Measurements from ENCODE around the gene PTGFRN.

Gene PTGFRN

GRCh38 chr1:116944613-116945012 lies 34.9 kb downstream of the PTGFRN start:
- DNase-seq, result no peak

- no peak for DNase-seq
Measured at GRCh38 chr1:116945421-116945820, 35.7 kb downstream of the PTGFRN start.

GRCh38 chr1:116945996-116946395 lies 36.3 kb downstream of the PTGFRN start:
- no peak for DNase-seq

- no peak for DNase-seq
Measured at GRCh38 chr1:116947092-116947860, 37.6 kb downstream of the PTGFRN start.

- DNase-seq, result no peak
Measured at GRCh38 chr1:116948046-116948445, 38.3 kb downstream of the PTGFRN start.

GRCh38 chr1:116948642-116949041 lies 38.9 kb downstream of the PTGFRN start:
- DNase-seq, result no peak

- no peak for DNase-seq
Measured at GRCh38 chr1:116949213-116949985, 39.7 kb downstream of the PTGFRN start.

- DNase-seq, result no peak
Measured at GRCh38 chr1:116950517-116951199, 40.9 kb downstream of the PTGFRN start.

GRCh38 chr1:116951200-116951935 lies 41.7 kb downstream of the PTGFRN start:
- DNase-seq, result peak; percentile 77 to 79 (median 77)

GRCh38 chr1:116952738-116953275 lies 43.1 kb downstream of the PTGFRN start:
- no peak for DNase-seq

- DNase-seq, result no peak
Measured at GRCh38 chr1:116954440-116954839, 44.7 kb downstream of the PTGFRN start.

GRCh38 chr1:116956378-116956777 lies 46.7 kb downstream of the PTGFRN start:
- DNase-seq, result no peak

GRCh38 chr1:116957646-116958045 lies 47.9 kb downstream of the PTGFRN start:
- no peak for DNase-seq

- DNase-seq, result no peak
Measured at GRCh38 chr1:116958110-116958509, 48.4 kb downstream of the PTGFRN start.

- no peak for DNase-seq
Measured at GRCh38 chr1:116958977-116959376, 49.3 kb downstream of the PTGFRN start.

- no peak for DNase-seq
Measured at GRCh38 chr1:116961606-116962005, 51.9 kb downstream of the PTGFRN start.

- DNase-seq, result peak; percentile 66 to 70 (median 68)
Measured at GRCh38 chr1:116962987-116963639, 53.4 kb downstream of the PTGFRN start.

GRCh38 chr1:116966791-116967190 lies 57.1 kb downstream of the PTGFRN start:
- no peak for DNase-seq

GRCh38 chr1:116968724-116969123 lies 59.0 kb downstream of the PTGFRN start:
- no peak for DNase-seq

GRCh38 chr1:116971258-116971860 lies 61.6 kb downstream of the PTGFRN start:
- DNase-seq, result peak; percentile 55 to 60 (median 56)

- DNase-seq, result peak in 2 of 3 donors; percentile 40
Measured at GRCh38 chr1:116971965-116972673, 62.4 kb downstream of the PTGFRN start.
